IPS-18c (cell line): ENCODE data around the gene GDF11.

Source experiments
- H3K4me3 ChIP-seq: 2 replicates; pipeline ENCODE4 v1.7.0; 2013; ENCODE audit warnings: low read depth, mild to moderate bottlenecking, low read length, moderate library complexity; ENCODE audit not compliant: insufficient read depth
- H3K9me3 ChIP-seq: one replicate; pipeline ENCODE4 v1.6.1; 2013; ENCODE audit warnings: mild to moderate bottlenecking, low read length, moderate library complexity; ENCODE audit not compliant: control insufficient read depth, insufficient read depth

The GDF11 gene

GRCh38 chr12:55742719-55743405 is at the start of gene GDF11:
TSS of gene GDF11 (plus strand) at chr12:55743122. CDS start at chr12:55743317, 195 bp downstream.
- no peaks in the 10 kb centered on the region for H3K9me3 ChIP-seq
- H3K4me3 ChIP-seq: peak within 1 kb of the TSS; percentile 97

GRCh38 chr12:55693323-55694187 is 49.4 kb upstream of the GDF11 start:
- Histone ChIP-seq H3K4me3 (no peak overlapping the region), H3K9me3 (no peaks in the 10 kb centered on the region)

GRCh38 chr12:55694188-55694515 is 48.8 kb upstream of the GDF11 start:
- no peak overlapping the region for H3K4me3 ChIP-seq
- no peaks in the 10 kb centered on the region for H3K9me3 ChIP-seq

GRCh38 chr12:55694651-55695050 is 48.3 kb upstream of the GDF11 start:
- H3K4me3 ChIP-seq: no peak overlapping the region
- H3K9me3 ChIP-seq: no peaks in the 10 kb centered on the region

GRCh38 chr12:55695349-55695748 is 47.6 kb upstream of the GDF11 start:
- Histone ChIP-seq H3K4me3 (no peak overlapping the region), H3K9me3 (no peaks in the 10 kb centered on the region)

GRCh38 chr12:55696141-55696540 is 46.8 kb upstream of the GDF11 start:
- H3K9me3 ChIP-seq: no peaks in the 10 kb centered on the region
- no peak overlapping the region for H3K4me3 ChIP-seq

GRCh38 chr12:55696796-55697462 is 46.0 kb upstream of the GDF11 start:
- Histone ChIP-seq H3K4me3 (no peak overlapping the region), H3K9me3 (no peaks in the 10 kb centered on the region)

GRCh38 chr12:55697686-55698085 is 45.2 kb upstream of the GDF11 start:
- Histone ChIP-seq H3K9me3 (no peaks in the 10 kb centered on the region), H3K4me3 (no peak overlapping the region)

- no peak overlapping the region for H3K4me3 ChIP-seq
- H3K9me3 ChIP-seq: no peaks in the 10 kb centered on the region
Measured at GRCh38 chr12:55698241-55698955, 44.5 kb upstream of the GDF11 start.

GRCh38 chr12:55698965-55699364 is 44.0 kb upstream of the GDF11 start:
- H3K4me3 ChIP-seq: no peak overlapping the region
- H3K9me3 ChIP-seq: no peaks in the 10 kb centered on the region

GRCh38 chr12:55699471-55700055 is 43.4 kb upstream of the GDF11 start:
- H3K9me3 ChIP-seq: no peaks in the 10 kb centered on the region
- no peak overlapping the region for H3K4me3 ChIP-seq

GRCh38 chr12:55700255-55701018 is 42.5 kb upstream of the GDF11 start:
- no peaks in the 10 kb centered on the region for H3K9me3 ChIP-seq
- no peak overlapping the region for H3K4me3 ChIP-seq

GRCh38 chr12:55702861-55703260 is 40.1 kb upstream of the GDF11 start:
- Histone ChIP-seq H3K9me3 (no peaks in the 10 kb centered on the region), H3K4me3 (no peak overlapping the region)

- Histone ChIP-seq H3K4me3 (no peak overlapping the region), H3K9me3 (no peaks in the 10 kb centered on the region)
Measured at GRCh38 chr12:55703288-55703687, 39.6 kb upstream of the GDF11 start.

- H3K4me3 ChIP-seq: no peak overlapping the region
- H3K9me3 ChIP-seq: no peaks in the 10 kb centered on the region
Measured at GRCh38 chr12:55703901-55704761, 38.8 kb upstream of the GDF11 start.
